Smooth muscle cell (in vitro differentiated cells): ENCODE measurements around the gene ESRRA. TPM values are rescaled to one million over a fixed set of nuclear protein-coding genes. Genes with fewer than 3 reads are reported as not detected.

Experiments used
- DNase-seq: peaks from one replicate; lab custom pipeline; 2025; ENCODE audit not compliant: unreplicated experiment; lab: John Stamatoyannopoulos, UW
- H2AFZ ChIP-seq: fragments of 200-600 bp; sonication (generic); 2 replicates; pipeline ENCODE4 v1.6.0; 2016; ENCODE audit warnings: antibody characterized with exemption, low read depth, mild to moderate bottlenecking
- H3F3A ChIP-seq: fragments of 200-600 bp; sonication (generic); 2 replicates; pipeline ENCODE4 v1.6.0; 2017; ENCODE audit warnings: antibody characterized with exemption, low read depth
- H3K27ac ChIP-seq: fragments of 200-600 bp; sonication (generic); 2 replicates; pipeline ENCODE4 v1.5.1; 2016; ENCODE audit warnings: low read depth, mild to moderate bottlenecking
- H3K27me3 ChIP-seq: fragments of 200-600 bp; sonication (generic); 2 replicates; pipeline ENCODE4 v1.6.1; 2016; ENCODE audit warnings: low read depth, mild to moderate bottlenecking
- H3K36me3 ChIP-seq: fragments of 200-600 bp; sonication (generic); 2 replicates; pipeline ENCODE4 v1.5.1; 2016; ENCODE audit warnings: low read depth
- H3K4me1 ChIP-seq: fragments of 200-600 bp; sonication (generic); 2 replicates; pipeline ENCODE4 v1.5.1; 2016; ENCODE audit warnings: low read depth
- H3K4me2 ChIP-seq: fragments of 200-600 bp; sonication (generic); 2 replicates; pipeline ENCODE4 v1.6.0; 2016; ENCODE audit warnings: mild to moderate bottlenecking
- H3K4me3 ChIP-seq: fragments of 200-600 bp; sonication (generic); 2 replicates; pipeline ENCODE4 v1.5.1; 2016; ENCODE audit warnings: mild to moderate bottlenecking
- H3K79me2 ChIP-seq: fragments of 200-600 bp; sonication (generic); 2 replicates; pipeline ENCODE4 v1.6.0; 2016; ENCODE audit warnings: low read depth, mild to moderate bottlenecking
- H3K9ac ChIP-seq: fragments of 200-600 bp; sonication (generic); 2 replicates; pipeline ENCODE4 v1.6.0; 2016; ENCODE audit warnings: low read depth
- H3K9me3 ChIP-seq: fragments of 200-600 bp; sonication (generic); replicated peaks from 2 replicates; pipeline ENCODE4 v1.5.1; 2016; ENCODE audit warnings: low read depth
- H4K20me1 ChIP-seq: fragments of 200-600 bp; sonication (generic); 2 replicates; pipeline ENCODE4 v1.6.0; 2016; ENCODE audit warnings: low read depth
- WGBS: methylation state at CpG from one replicate; pipeline ENCODE4 v1.1.7; 2016; ENCODE audit warnings: low lambda C conversion rate; 5-methylcytosine and 5-hydroxymethylcytosine counted together
- polyA plus RNA-seq: library from polyadenylated mRNA; unstranded; fragments of >200 nt; fragmentation: Nextera tagmentation; extraction: Ambion mirVana; gene quantifications from 2 replicates; pipeline ENCODE4 v1.2.1, GENCODE V29; 2016
- total RNA-seq: library from RNA; depleted of rRNA; stranded (reverse); fragments of >200 nt; gene quantifications from 2 replicates; pipeline ENCODE4 v1.2.3, GENCODE V29; 2014
- TF ChIP-seq, protein P1 (sequence below): fragments of 200-600 bp; sonication (generic); IDR thresholded peaks from 2 replicates; pipeline ENCODE4 v1.5.1; 2017; ENCODE audit warnings: borderline replicate concordance, mild to moderate bottlenecking, antibody characterized with exemption; ENCODE audit not compliant: insufficient read depth, poor library complexity, severe bottlenecking

Gene ESRRA
- total and polyA plus RNA-seq, 2 experiments from 2014 or later: 8.0 to 16.7 TPM

DNA sequence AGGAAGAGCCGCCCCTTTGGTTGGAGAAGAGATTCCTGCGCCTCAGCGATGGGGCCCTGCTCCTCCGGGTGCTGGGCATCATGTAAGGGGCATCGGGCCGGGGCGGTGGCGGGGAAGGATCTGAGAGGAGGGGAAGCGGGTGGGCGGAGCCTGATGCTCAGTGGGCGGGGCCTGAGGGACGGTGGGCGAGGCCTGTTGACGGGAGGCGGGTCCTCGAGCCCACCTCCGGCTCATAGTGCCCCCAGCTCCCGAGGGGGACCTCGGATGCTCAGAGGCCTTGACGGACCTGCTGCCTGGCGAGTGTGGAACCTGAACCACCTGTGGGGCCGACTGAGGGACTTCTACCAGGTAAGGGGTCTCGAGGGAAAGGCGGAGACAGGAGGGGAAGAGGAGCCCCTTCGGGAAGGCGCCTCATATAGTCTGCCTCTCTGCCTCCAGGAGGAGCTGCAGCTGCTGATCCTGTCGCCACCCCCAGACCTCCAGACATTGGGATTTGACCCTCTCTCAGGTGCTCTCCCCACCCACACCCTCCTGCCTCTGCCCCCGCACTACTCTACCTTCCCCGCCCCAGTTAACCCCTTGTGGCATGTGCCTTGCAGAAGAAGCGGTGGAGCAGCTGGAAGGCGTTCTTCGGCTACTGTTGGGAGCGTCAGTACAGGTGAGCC is 35.5 kb downstream of the ESRRA start:
- H4K20me1 ChIP-seq: no peaks in the 10 kb centered on the region
- DNase-seq: no peak
- 30% methylated on average over 24 of the region's 33 CpGs for WGBS
- H3K9ac ChIP-seq: no peak overlapping the region
- no peaks in the 10 kb centered on the region for H3K36me3 ChIP-seq
- H3K27ac ChIP-seq: no peak overlapping the region
- no peaks in the 10 kb centered on the region for H3F3A ChIP-seq
- H3K4me2 ChIP-seq: no peak overlapping the region
- TF ChIP-seq, protein P1, sequence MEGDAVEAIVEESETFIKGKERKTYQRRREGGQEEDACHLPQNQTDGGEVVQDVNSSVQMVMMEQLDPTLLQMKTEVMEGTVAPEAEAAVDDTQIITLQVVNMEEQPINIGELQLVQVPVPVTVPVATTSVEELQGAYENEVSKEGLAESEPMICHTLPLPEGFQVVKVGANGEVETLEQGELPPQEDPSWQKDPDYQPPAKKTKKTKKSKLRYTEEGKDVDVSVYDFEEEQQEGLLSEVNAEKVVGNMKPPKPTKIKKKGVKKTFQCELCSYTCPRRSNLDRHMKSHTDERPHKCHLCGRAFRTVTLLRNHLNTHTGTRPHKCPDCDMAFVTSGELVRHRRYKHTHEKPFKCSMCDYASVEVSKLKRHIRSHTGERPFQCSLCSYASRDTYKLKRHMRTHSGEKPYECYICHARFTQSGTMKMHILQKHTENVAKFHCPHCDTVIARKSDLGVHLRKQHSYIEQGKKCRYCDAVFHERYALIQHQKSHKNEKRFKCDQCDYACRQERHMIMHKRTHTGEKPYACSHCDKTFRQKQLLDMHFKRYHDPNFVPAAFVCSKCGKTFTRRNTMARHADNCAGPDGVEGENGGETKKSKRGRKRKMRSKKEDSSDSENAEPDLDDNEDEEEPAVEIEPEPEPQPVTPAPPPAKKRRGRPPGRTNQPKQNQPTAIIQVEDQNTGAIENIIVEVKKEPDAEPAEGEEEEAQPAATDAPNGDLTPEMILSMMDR: peak; percentile 16
- H3K4me3 ChIP-seq: no peak overlapping the region
- H3K79me2 ChIP-seq: no peaks in the 10 kb centered on the region
- no peaks in the 10 kb centered on the region for H3K9me3 ChIP-seq
- H2AFZ ChIP-seq: no peak overlapping the region
- peaks cover 7% of the 10 kb centered on the region for H3K4me1 ChIP-seq
- no peaks in the 10 kb centered on the region for H3K27me3 ChIP-seq

DNA sequence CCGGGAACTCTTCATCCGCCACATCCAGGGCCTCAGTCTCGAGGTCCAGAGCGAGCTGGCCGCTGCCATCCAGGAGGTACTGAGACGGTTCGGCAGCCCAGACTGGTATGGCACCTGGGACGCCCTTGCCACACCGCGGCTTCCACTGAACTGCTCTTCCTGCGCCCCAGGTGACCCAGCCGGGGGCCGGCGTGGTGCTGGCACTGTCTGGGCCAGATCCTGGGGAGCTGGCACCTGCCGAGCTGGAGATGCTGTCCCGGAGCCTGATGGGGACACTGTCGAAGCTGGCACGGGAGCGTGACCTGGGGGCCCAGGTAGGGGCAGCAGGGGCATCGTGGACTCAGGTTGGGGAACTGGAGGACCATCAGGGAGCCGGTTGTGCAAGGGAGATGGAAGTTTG is 36.1 kb downstream of the ESRRA start:
- no peaks in the 10 kb centered on the region for H3K36me3 ChIP-seq
- no peaks in the 10 kb centered on the region for H3F3A ChIP-seq
- H3K27ac ChIP-seq: no peak overlapping the region
- DNase-seq: no peak
- 87% methylated on average over 19 of the region's 21 CpGs for WGBS
- no peaks in the 10 kb centered on the region for H3K79me2 ChIP-seq
- H3K4me2 ChIP-seq: no peak overlapping the region
- H3K4me3 ChIP-seq: no peak overlapping the region
- no peak overlapping the region for H2AFZ ChIP-seq
- H3K4me1 ChIP-seq: peaks cover 7% of the 10 kb centered on the region
- H3K9ac ChIP-seq: no peak overlapping the region
- no peaks in the 10 kb centered on the region for H3K9me3 ChIP-seq
- H4K20me1 ChIP-seq: no peaks in the 10 kb centered on the region
- no peaks in the 10 kb centered on the region for H3K27me3 ChIP-seq
- TF ChIP-seq, protein P1: no peak

DNA sequence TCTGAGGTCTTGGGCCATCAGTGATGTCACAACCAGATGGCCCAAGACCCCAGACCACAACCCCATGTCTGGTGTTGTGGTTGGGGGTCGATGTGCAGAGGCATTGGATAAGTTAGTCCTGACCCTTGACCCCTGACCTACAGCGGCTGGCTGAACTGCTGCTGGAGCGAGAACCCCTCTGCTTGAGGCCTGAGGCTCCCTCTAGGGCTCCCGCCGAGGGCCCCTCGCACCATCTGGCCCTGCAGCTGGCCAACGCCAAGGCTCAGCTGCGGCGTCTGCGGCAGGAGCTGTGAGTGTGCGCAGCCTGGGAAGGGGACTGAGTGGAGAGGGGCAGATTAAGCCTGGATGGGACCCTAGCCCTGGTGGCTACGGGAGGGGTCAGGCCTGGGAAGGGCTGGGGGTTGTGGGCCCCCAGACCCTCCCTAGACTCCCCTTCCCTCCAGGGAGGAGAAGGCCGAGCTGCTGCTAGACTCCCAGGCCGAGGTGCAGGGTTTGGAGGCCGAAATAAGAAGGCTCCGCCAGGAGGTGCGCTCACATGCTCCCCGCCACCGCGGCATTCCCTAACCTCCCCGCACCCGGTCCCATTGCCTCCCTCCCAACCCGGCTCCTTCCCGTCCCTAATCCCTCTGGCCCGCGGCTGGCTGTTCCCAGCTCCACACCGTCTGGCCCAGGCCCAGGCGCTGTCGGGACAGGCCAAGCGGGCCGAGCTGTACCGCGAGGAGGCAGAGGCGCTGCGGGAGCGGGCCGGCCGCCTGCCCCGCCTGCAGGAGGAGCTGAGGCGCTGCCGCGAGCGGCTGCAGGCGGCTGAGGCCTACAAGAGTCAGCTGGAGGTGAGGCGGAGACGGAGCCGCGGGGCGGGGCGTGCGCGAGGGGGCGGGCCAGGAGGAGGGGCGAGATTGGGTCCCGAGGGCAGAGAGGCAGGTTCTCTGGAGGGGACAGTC is 36.8 kb downstream of the ESRRA start:
- WGBS: 34% methylated on average over 41 of the region's 55 CpGs
- H3K9ac ChIP-seq: no peak overlapping the region
- H3K27me3 ChIP-seq: no peaks in the 10 kb centered on the region
- H3K4me1 ChIP-seq: peaks cover 7% of the 10 kb centered on the region
- H3K4me3 ChIP-seq: peak overlapping the region; percentile 4
- no peaks in the 10 kb centered on the region for H3K36me3 ChIP-seq
- H2AFZ ChIP-seq: no peak overlapping the region
- H4K20me1 ChIP-seq: no peaks in the 10 kb centered on the region
- peak overlapping the region; percentile 80 for H3K4me2 ChIP-seq
- no peak overlapping the region for H3K27ac ChIP-seq
- peak; percentile 37 for DNase-seq
- no peaks in the 10 kb centered on the region for H3K79me2 ChIP-seq
- H3K9me3 ChIP-seq: no peaks in the 10 kb centered on the region
- TF ChIP-seq, protein P1: peak; percentile 31
- H3F3A ChIP-seq: no peaks in the 10 kb centered on the region
